ENCODE results near the gene NUP50.

DNA sequence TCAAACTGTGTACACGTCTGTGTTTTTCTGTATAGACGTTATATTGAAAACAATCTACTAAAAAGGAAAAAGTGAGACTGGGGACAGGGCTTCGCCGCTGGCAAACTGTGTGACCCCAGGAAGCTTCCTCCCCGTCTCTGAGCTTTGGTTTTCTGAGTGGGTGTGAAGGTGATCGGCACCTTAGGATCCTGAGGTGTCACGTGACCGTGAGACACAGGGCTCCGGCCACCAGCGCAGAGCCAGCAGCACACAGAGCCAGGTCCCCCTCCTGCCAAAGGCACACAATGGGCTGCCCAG, 44.9 kb downstream of the NUP50 start:
- TF ChIP-seq CTCF (IDR thresholded peaks at IDR 0.05) = no peak
- TF ChIP-seq POLR2A (IDR thresholded peaks at IDR 0.05) = no peak

All from right lobe of liver (tissue), 4 donors.